ENCODE measurements around the gene TRIM38. TPM values are rescaled to one million over a fixed set of nuclear protein-coding genes. Genes with fewer than 3 reads are reported as not detected.

Gene TRIM38
- total and polyA plus RNA-seq, 2 of the 13 experiments (the other 11 are each of a cell fraction or from before 2014, with no cell fraction given): 2.5 to 3.1 TPM

- 0 out of 2 replicates have a peak, but pooled peaks have one; percentile 42 for TF ChIP-seq SP140L (CRISPR knock-in tag; IDR thresholded peaks at IDR 0.05; ENCODE audit: borderline replicate concordance)
- TF ChIP-seq MIER3 (CRISPR knock-in tag; IDR thresholded peaks at IDR 0.05; ENCODE audit: borderline replicate concordance): 0 out of 2 replicates have a peak, but pooled peaks have one; percentile 21
- no peak for TF ChIP-seq HDAC2 (CRISPR knock-in tag; IDR thresholded peaks at IDR 0.05)
- TF ChIP-seq RARG (CRISPR knock-in tag; IDR thresholded peaks at IDR 0.05; ENCODE audit: low read depth): no peak
- TF ChIP-seq SRF (IDR thresholded peaks at IDR 0.05; ENCODE audit: low read depth, low read length): no peak
- no peak for TF ChIP-seq PATZ1 (CRISPR knock-in tag; IDR thresholded peaks at IDR 0.05)
- peak; percentile 59; the same call in 1 of the 2 replicates for TF ChIP-seq ZBED4 (CRISPR knock-in tag; IDR thresholded peaks at IDR 0.05; ENCODE audit: borderline replicate concordance)
- TF ChIP-seq ZNF343 (CRISPR knock-in tag; IDR thresholded peaks at IDR 0.05): no peak
- no peak for TF ChIP-seq ZNF263 (CRISPR knock-in tag; IDR thresholded peaks at IDR 0.05)
- no peak for TF ChIP-seq AKAP8 (CRISPR knock-in tag; IDR thresholded peaks at IDR 0.05)
- TF ChIP-seq RCOR2 (CRISPR knock-in tag; IDR thresholded peaks at IDR 0.05): 0 out of 2 replicates have a peak, but pooled peaks have one; percentile 25
- TF ChIP-seq MXD3 (CRISPR knock-in tag; IDR thresholded peaks at IDR 0.05): no peak
- no peak for TF ChIP-seq ZNF772 (CRISPR knock-in tag; IDR thresholded peaks at IDR 0.05)
- peak; percentile 73 for TF ChIP-seq ARID5B (CRISPR knock-in tag; IDR thresholded peaks at IDR 0.05)
- no peak for TF ChIP-seq PHF8 (CRISPR knock-in tag; IDR thresholded peaks at IDR 0.05)
- TF ChIP-seq ZNF737 (CRISPR knock-in tag; IDR thresholded peaks at IDR 0.05; ENCODE audit: borderline replicate concordance): no peak
- no peak for TF ChIP-seq MXD1 (CRISPR knock-in tag; IDR thresholded peaks at IDR 0.05)
- TF ChIP-seq BCL3 (CRISPR knock-in tag; IDR thresholded peaks at IDR 0.05): no peak
Observed at GRCh38 chr6:25942561-25943147, 19.9 kb upstream of the TRIM38 start (continued).
